HG03439 (cell line): ENCODE data around the gene ERGIC1.

Source experiments
- ATAC-seq: cut with Tn5 transposase; IDR thresholded peaks from one replicate; pipeline ENCODE4 v1.9.1; 2021; ENCODE audit warnings: mild to moderate bottlenecking, moderate library complexity; ENCODE audit not compliant: unreplicated experiment

Gene ERGIC1

DNA sequence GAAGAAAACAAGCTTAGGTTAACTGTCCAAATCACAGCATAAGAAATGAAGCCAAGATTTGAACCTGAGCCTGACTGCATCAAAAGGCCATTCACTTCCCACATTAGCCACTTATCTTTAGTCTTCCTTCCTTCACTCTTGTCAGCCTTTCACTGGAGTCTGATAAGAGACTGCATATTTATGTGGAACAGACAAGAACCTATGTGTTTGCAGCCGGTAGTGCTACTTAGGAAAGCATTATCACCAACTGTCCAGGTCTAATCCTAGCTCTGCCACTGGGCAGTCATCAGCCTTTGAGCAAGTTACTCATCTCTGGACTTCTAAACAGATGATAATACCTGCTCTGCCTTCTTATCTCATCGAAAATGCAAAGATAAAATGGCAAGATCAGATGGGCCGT, 137.4 kb downstream of the ERGIC1 start:
- ATAC-seq = no peak

DNA sequence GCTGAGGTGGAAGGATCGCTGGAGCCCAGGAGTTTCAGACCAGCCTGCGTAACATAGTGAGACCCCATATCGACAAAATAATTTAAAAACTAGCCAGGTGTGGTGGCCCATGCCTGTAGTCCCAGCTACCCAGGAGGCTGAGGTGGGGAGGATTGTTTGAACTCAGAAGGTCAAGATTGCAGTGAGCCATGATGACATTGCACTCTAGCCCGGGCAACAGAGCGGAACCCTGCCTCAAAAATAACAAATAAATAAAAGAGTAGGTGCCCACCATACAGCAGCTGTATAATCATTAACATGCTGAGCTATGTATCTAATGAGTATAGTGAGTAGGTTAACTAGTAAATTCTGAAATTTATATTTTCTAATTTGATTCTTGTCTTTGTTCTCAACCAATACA, 138.5 kb downstream of the ERGIC1 start:
- no peak for ATAC-seq

- ATAC-seq = no peak
These were observed 139.3 kb downstream of the ERGIC1 start for GRCh38 chr5:172973127-172973916.

DNA sequence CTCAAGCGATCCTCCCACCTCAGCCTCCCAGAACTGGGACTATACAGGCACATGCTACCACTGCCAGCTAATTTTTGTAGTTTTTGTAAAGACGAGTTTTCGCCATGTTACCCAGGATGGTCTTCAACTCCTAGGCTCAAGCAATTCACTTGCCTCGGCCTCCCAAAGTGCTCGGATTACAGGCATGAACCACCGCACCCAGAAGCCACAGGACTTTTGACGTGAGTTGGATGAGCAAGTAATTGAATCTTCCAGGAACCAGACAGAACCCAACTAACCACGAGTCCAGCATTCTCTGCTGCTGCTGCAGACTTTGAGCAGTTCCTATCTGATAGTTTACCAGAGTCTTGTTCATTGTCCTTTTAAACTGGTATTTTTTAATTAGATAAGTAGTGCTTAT, 139.9 kb downstream of the ERGIC1 start:
- no peak for ATAC-seq

DNA sequence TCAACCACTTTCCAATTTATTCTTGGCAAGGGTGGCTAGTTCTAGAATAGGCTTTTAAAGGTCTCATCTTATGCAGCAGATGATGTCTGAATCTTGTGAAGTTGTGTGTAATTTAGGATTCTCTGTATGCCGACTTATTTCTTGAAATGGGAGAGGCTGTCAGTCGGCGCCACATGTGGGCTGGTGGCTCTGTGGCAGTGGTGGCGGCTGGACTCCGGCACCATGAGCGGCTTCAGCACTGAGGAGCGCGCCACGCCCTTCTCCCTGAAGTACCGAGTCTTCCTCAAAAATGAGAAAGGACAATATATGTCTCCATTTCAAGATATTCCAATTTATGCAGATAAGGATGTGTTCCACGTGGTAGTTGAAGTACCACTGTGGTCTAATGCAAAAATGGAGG, 141.2 kb downstream of the ERGIC1 start:
- no peak for ATAC-seq

DNA sequence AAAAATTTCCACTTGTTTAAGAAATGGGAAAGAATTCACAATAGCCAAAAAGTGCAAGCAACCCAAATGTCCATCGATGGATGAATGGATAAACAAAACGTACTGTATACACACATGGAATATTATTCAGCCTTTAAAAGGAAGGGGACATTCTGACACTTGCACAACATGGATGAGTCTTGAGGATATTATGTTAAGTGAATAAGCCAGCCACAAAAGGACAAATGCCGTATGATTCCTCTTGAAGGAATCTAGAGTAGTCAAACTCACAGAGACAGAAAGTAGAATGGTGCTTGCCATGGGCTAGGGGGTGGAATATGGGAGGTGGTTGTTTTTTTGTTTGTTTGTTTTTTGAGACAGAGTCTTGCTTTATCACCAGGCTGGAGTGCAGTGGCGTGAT, 145.7 kb downstream of the ERGIC1 start:
- ATAC-seq = no peak

GRCh38 chr5:172981931-172982330, 147.9 kb downstream of the ERGIC1 start:
- no peak for ATAC-seq

GRCh38 chr5:172983542-172984243, 149.6 kb downstream of the ERGIC1 start, which contains the start of gene ATP6V0E1:
Gene ATP6V0E1 (plus strand): TSS chr5:172983771. CDS start chr5:172983861, 90 bp downstream.
- peak; percentile 82 for ATAC-seq

DNA sequence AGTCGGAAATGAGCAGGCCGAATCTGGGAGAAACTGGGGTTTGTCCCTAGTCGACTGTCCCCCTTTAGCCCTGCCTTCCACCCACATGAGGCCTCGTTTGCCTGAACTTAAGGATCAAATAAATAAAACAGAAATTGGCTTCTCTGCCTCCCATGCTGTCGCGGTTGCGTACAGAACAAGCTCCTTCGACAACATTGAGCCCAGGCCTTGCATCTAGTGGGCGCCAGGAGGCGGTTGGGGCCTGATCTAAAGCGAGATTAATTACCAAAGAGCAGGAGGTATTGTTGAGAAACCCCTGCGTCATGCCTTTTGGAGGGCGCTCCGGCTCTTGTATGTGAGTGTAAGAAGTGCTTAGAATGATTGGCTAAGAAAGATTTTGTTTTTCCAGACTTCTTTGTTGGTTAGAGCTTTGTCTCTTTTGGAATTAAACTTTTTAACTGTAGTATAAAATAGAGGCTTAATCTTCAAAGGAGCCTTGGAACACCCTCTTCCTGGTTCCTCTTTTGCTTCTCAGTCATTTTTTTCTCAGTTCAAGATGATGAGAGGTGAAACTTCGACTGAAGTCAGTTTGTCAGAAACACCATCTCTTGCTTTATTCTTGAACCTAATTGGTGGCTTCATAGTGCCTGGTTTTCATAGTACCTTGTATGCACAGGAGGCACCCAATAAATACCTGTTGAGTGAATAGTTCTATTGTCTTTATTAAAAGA, 150.3 kb downstream of the ERGIC1 start:
- peak; percentile 61 for ATAC-seq

DNA sequence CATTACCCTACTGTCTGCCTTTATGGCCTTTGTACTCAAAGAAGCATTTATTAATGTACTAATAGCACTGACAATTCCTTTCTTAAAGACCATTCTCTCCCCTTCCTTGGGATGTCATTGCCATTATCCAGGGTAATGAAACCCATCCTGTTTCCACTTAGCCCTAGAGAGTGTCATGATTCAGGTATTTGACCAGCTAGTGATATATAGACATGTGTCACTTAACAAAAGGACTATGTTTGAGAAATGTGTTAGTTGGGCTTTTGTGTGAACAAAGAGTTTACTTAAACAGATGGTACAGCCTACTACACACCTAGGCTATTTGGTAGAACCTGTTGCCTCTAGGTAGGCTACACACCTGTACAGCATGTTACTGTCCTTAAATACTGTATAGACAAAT, 151.5 kb downstream of the ERGIC1 start:
- ATAC-seq = no peak

DNA sequence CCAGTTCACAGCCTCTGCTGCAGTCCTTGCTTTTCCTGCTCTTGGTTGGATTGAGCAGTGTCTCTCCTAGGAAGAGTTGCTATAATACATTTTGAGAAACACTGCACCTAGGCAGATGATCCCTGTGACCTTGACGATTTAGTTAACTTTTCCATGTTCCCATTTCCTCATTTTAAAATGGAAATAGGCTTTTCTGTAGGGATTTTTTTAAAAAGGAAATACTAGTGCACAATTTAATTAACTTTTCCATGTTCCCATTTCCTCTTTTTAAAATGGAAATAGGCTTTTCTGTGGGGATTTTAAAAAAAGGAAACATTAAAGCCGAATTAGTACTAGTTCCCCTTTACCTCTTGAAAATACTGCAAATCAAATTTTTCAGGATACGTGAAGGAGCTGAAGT, 154.2 kb downstream of the ERGIC1 start:
- ATAC-seq = no peak

DNA sequence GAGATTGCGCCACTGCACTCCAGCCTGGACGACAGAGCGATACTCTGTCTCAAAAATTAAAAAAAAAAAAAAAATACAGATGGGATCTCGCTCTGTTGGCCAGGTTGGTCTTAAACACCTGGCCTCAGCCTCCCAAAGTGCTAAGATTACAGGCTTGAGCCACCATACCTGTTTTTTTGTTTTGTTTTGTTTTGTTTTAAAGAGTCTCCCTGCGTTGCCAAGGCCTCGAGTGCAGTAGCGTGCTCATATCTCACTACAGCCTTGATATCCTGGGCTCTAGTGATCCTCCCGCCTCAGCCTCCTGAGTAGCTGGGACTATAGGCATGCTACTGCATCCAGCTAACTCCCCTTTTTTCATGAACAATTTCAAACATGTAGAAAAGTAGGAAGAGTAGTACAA, 156.7 kb downstream of the ERGIC1 start:
- no peak for ATAC-seq

GRCh38 chr5:172994405-172994804, 160.4 kb downstream of the ERGIC1 start:
- ATAC-seq = no peak

- ATAC-seq = no peak
These were observed 165.4 kb downstream of the ERGIC1 start for GRCh38 chr5:172999372-172999973.

- ATAC-seq = no peak
These were observed 165.9 kb downstream of the ERGIC1 start for GRCh38 chr5:172999974-173000373.

- ATAC-seq = peak; percentile 65
These were observed 167.3 kb downstream of the ERGIC1 start for GRCh38 chr5:173001229-173001841.
